HCT116 (cell line): ENCODE data around the gene MYLK2. TPM values are rescaled to one million over a fixed set of nuclear protein-coding genes. Genes with fewer than 3 reads are reported as not detected.

Experiments used
- ATAC-seq: fragments of 200-7000 bp; cut with Tn5 transposase; 2 replicates; pipeline ENCODE4 v1.9.1; 2020; ENCODE audit warnings: mild to moderate bottlenecking, moderate library complexity
- BruUV-seq: library from RNA; stranded (reverse); fragments of 400-500 nt; replicated peaks from 2 replicates; lab custom pipeline; 2021; lab: Mats Ljungman, UMichigan
- CTCF ChIA-PET: fragments of 300-600 bp; sonication (Branson Sonifier 250); formaldehyde crosslinking; loops from one replicate; lab custom pipeline; 2021; ENCODE audit warnings: antibody characterized with exemption; lab: Charles Lee
- POLR2A ChIA-PET: fragments of 300-600, 350-600 bp; sonication (Branson Sonifier 250); formaldehyde crosslinking; loops from one replicate; lab custom pipeline; 2021; ENCODE audit warnings: antibody characterized with exemption; lab: Charles Lee
- RAD21 ChIA-PET, 2 experiments: fragments of 300-600 bp; sonication (Branson Sonifier 250); formaldehyde crosslinking; loops; one replicate each; lab custom pipeline; 2023; ENCODE audit warnings: low total read pairs in 2 of 2; ENCODE audit not compliant: uncharacterized antibody in 2 of 2, unreplicated experiment in 2 of 2, low non-redundant PET in 1 of 2; lab: Charles Lee
- DNase-seq: peaks from one replicate; pipeline ENCODE4 v3.0.0-alpha.2; 2010; ENCODE audit warnings: low read depth, low spot score
- H2AFZ ChIP-seq: fragments of 200-600 bp; shearing (Covaris generic), sonication (generic); 2 replicates; pipeline ENCODE4 v1.6.1; 2017; ENCODE audit warnings: low read depth, mixed run types, mixed read lengths, antibody characterized with exemption, low read length; ENCODE audit not compliant: poor library complexity, severe bottlenecking
- H3K27ac ChIP-seq: 2 replicates; pipeline ENCODE4 v1.5.1; 2012; ENCODE audit warnings: low read depth, low read length
- H3K27me3 ChIP-seq: fragments of 200-600 bp; sonication (generic); 2 replicates; pipeline ENCODE4 v1.6.1; 2016; ENCODE audit warnings: mixed run types, low read length, mixed read lengths; ENCODE audit not compliant: insufficient read depth
- H3K36me3 ChIP-seq, 2 experiments: fragments of 200-500 bp in 1 of 2; fragments of 200-600 bp in 1 of 2; sonication (Bioruptor generic) in 1 of 2; sonication (generic) in 1 of 2; 2 replicates each; pipeline versions ENCODE4 v1.5.1 to v1.6.1; 2014 to 2016; ENCODE audit warnings: low read length in 2 of 2, inconsistent platforms in 1 of 2, mixed read lengths in 1 of 2, mixed run types in 1 of 2; ENCODE audit not compliant: insufficient read depth in 2 of 2, control insufficient read depth in 1 of 2
- H3K4me1 ChIP-seq, 2 experiments: fragments of 200-600 bp in 1 of 2; sonication (generic) in 1 of 2; 2 replicates each; pipeline versions ENCODE4 v1.5.1 to v1.6.1; 2012 to 2017; ENCODE audit warnings: low read length in 2 of 2, inconsistent platforms in 1 of 2, mild to moderate bottlenecking in 1 of 2, mixed read lengths in 1 of 2, mixed run types in 1 of 2, moderate library complexity in 1 of 2; ENCODE audit not compliant: insufficient read depth in 2 of 2, control insufficient read depth in 1 of 2
- H3K4me2 ChIP-seq: fragments of 200-600 bp; sonication (generic); 2 replicates; pipeline ENCODE4 v1.6.1; 2017; ENCODE audit warnings: mixed run types, low read length, mixed read lengths
- H3K4me3 ChIP-seq, 2 experiments: fragments of 200-600 bp in 1 of 2; sonication (generic) in 1 of 2; replicated peaks in 1 of 2; 2 replicates each; pipeline ENCODE4 v1.5.1; 2011 to 2016; ENCODE audit warnings: low read length in 2 of 2, control low read depth in 1 of 2, low read depth in 1 of 2, mild to moderate bottlenecking in 1 of 2, mixed read lengths in 1 of 2, mixed run types in 1 of 2
- H3K79me2 ChIP-seq: fragments of 200-600 bp; sonication (generic); 2 replicates; pipeline ENCODE4 v1.6.1; 2017; ENCODE audit warnings: mild to moderate bottlenecking, mixed run types, low read length, moderate library complexity, mixed read lengths; ENCODE audit not compliant: insufficient read depth
- H3K9ac ChIP-seq: fragments of 200-600 bp; sonication (generic); 2 replicates; pipeline ENCODE4 v1.6.1; 2016; ENCODE audit warnings: low read length, mixed read lengths
- H3K9me2 ChIP-seq: fragments of 200-600 bp; sonication (generic), shearing (Covaris generic); 2 replicates; pipeline ENCODE4 v1.6.1; 2017; ENCODE audit warnings: mixed run types, mild to moderate bottlenecking, moderate library complexity; ENCODE audit not compliant: insufficient read depth
- H3K9me3 ChIP-seq, 2 experiments: fragments of 200-500 bp in 1 of 2; fragments of 200-600 bp in 1 of 2; sonication (Bioruptor generic) in 1 of 2; sonication (generic) in 1 of 2; 2 replicates each; pipeline ENCODE4 v1.6.1; 2014 to 2017; ENCODE audit warnings: low read length in 2 of 2, mixed read lengths in 2 of 2, inconsistent platforms in 1 of 2, low read depth in 1 of 2, mild to moderate bottlenecking in 1 of 2, mixed run types in 1 of 2, moderate library complexity in 1 of 2; ENCODE audit not compliant: control insufficient read depth in 1 of 2, insufficient read depth in 1 of 2
- H4K20me1 ChIP-seq: fragments of 200-600 bp; sonication (generic), shearing (Covaris generic); 2 replicates; pipeline ENCODE4 v1.6.1; 2017; ENCODE audit warnings: mixed run types, mild to moderate bottlenecking, moderate library complexity; ENCODE audit not compliant: insufficient read depth
- CBX3 ChIP-seq: IDR thresholded peaks from 2 replicates; pipeline ENCODE4 v1.6.1; 2012; ENCODE audit warnings: low read depth
- CEBPB ChIP-seq: IDR thresholded peaks from 2 replicates; pipeline ENCODE4 v1.6.1; 2012; ENCODE audit warnings: low read depth
- ELF1 ChIP-seq: IDR thresholded peaks from 2 replicates; pipeline ENCODE4 v1.6.1; 2012; ENCODE audit warnings: low read depth, borderline replicate concordance
- EZH2 ChIP-seq: fragments of 200-600 bp; sonication (generic); IDR thresholded peaks from 2 replicates; pipeline ENCODE4 v1.6.1; 2017; ENCODE audit warnings: antibody characterized with exemption, mixed run types
- FOSL1 ChIP-seq: IDR thresholded peaks from 2 replicates; pipeline ENCODE4 v1.6.1; 2012; ENCODE audit warnings: low read depth
- JUND ChIP-seq: IDR thresholded peaks from 2 replicates; pipeline ENCODE4 v1.6.1; 2012
- POLR2A ChIP-seq: IDR thresholded peaks from 2 replicates; pipeline ENCODE4 v1.7.0; 2011; ENCODE audit warnings: borderline replicate concordance; ENCODE audit not compliant: insufficient read depth, insufficient read length; ENCODE audit errors: extremely low read depth
- POLR2AphosphoS5 ChIP-seq: IDR thresholded peaks from 2 replicates; pipeline ENCODE4 v1.6.1; 2011; ENCODE audit warnings: mild to moderate bottlenecking, low read depth, low read length, moderate library complexity
- RAD21 ChIP-seq: IDR thresholded peaks from 2 replicates; pipeline ENCODE4 v1.6.1; 2012; ENCODE audit warnings: low read depth, mild to moderate bottlenecking
- SIN3A ChIP-seq: IDR thresholded peaks from 2 replicates; pipeline ENCODE4 v1.6.1; 2012; ENCODE audit warnings: low read depth
- YY1 ChIP-seq: IDR thresholded peaks from 2 replicates; pipeline ENCODE4 v1.6.1; 2011; ENCODE audit warnings: low read length, low read depth, moderate library complexity, mild to moderate bottlenecking; ENCODE audit not compliant: insufficient replicate concordance; ENCODE audit errors: extremely low read depth
- ZFX ChIP-seq: fragments of 450-650 bp; IDR thresholded peaks from 2 replicates; pipeline ENCODE4 v1.6.1; 2017
- intact Hi-C: fragments of 100-400 bp; cut with micrococcal nuclease; formaldehyde crosslinking; loops from 2 replicates; pipeline ENCODE4 v1.10.0; 2022
- total RNA-seq: library from RNA; stranded (reverse); gene quantifications from one replicate; pipeline ENCODE4 v1.2.1, GENCODE V29; 2021; ENCODE audit not compliant: unreplicated experiment
- TF ChIP-seq, protein P1 (sequence below): IDR thresholded peaks from 2 replicates; pipeline ENCODE4 v1.6.1; 2012
- TF ChIP-seq, protein P2 (sequence below), 3 experiments: fragments of 200-600 bp in 1 of 3; sonication (generic) in 1 of 3; IDR thresholded peaks in 2 of 3; conservative IDR thresholded peaks in 1 of 3; 2 replicates each; pipeline ENCODE4 v1.5.1; 2012 to 2017; ENCODE audit warnings: low read depth in 2 of 3, low read length in 2 of 3, antibody characterized with exemption in 1 of 3, borderline replicate concordance in 1 of 3, control low read depth in 1 of 3, mild to moderate bottlenecking in 1 of 3, mixed read lengths in 1 of 3, mixed run types in 1 of 3, moderate library complexity in 1 of 3; ENCODE audit not compliant: insufficient read depth in 1 of 3

Gene MYLK2
- total RNA-seq, 1 experiment from 2014 or later = 0.34 TPM

DNA sequence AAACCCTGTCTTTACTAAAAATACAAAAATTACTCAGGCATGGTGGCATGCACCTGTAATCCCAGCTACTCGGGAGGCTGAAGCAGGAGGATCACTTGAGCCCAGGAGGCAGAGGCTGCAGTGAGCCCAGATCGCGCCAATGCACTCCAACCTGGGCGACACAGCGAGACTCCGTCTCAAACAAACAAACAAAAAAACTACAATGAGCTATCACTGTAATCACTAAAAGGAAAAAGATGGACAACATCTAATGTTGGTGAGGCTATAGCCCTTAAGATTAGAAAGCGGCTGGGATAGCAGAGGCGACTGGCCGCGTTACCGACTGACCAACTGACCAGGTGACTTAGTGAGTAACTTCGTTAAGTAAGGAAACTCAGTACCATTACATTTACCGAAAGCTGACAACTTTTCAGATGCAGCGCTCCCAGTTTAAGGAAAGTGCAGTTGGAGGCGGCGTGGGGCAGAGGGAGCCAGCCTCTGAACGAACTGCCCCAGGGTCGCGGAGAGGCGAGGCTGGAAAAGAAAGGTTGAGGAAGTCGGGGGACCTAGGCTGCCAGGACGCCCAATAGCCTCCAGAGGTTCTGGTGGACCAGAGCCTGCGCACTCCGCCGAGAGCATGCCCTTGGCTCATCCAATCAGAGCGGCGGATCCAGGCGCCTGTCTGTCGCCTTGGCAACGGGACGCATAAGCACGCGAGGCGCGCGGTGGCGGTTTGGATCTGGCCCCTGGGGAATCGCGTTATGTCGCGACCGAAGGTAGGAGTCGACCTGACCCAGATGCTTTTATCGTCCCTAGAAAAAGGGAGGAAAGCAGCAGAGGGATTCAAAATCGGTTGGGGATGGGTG is 60.2 kb downstream of the MYLK2 start:
- Histone ChIP-seq H4K20me1 (no peaks in the 10 kb centered on the region), H3K27me3 (no peaks in the 10 kb centered on the region), H3K36me3 (no peaks in the 10 kb centered on the region), H3K9me3 (no peaks in the 10 kb centered on the region), H3K9me2 (no peaks in the 10 kb centered on the region), H3K27ac (no peak overlapping the region), H2AFZ (peak overlapping the region; percentile 42), H3K4me2 (peak overlapping the region; percentile 70), H3K9ac (peak overlapping the region; percentile 33), H3K4me3 (peak overlapping the region; percentile 40 to 50), H3K4me1 (peaks cover 4 to 11% of the 10 kb centered on the region in 2 experiments; a peak in 3 of 4 replicates), H3K79me2 (no peaks in the 10 kb centered on the region)
- intact Hi-C loops = no loop called here
- BruUV-seq = TSS peak; percentile 69
- ChIA-PET RAD21 (interaction anchor here in 1 of 2 experiments (0.6 kb wide), 1 partner anchor 245 kb away, joined by 4 read pairs; no protein-coding TSS in a partner anchor), POLR2A (interaction anchor here (0.6 kb wide), 1 partner anchor 73 kb away, joined by 3 read pairs; the partner anchor contains the start of gene PDRG1), CTCF (interaction anchor here (1.6 kb wide), 1 partner anchor 27 kb away, joined by 4 read pairs; no protein-coding TSS in a partner anchor)
- ATAC-seq (peak; percentile 98), DNase-seq (peak; percentile 89)
- TF ChIP-seq RAD21 (no peak), EZH2 (no peak), POLR2A (peak; percentile 33), FOSL1 (no peak), CEBPB (no peak), CBX3 (no peak), POLR2AphosphoS5 (peak; percentile 37; the same call in 1 of the 2 replicates)
- TF ChIP-seq, protein P1, sequence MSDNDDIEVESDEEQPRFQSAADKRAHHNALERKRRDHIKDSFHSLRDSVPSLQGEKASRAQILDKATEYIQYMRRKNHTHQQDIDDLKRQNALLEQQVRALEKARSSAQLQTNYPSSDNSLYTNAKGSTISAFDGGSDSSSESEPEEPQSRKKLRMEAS = no peak; the same call in 1 of the 2 replicates

DNA sequence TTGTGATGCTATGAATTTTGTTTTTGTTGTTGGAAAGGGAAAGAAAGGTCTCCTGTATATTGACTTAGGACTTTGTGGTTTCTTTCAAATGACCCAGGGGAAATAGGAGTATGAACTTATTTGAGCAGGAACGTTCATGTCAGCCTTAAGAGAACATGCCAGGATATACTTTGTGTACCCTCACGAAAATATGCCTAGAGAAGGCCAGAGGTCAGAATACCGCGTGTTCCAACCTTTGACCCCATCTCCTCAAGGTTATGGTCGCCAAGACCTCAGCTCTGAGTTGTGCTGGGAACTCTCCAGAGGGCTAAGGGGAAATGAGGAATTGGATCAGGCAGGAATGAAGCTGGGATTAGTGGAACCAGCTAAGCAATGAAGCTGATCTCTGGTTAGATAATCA is 62.8 kb downstream of the MYLK2 start:
- no TSS peak for BruUV-seq
- Histone ChIP-seq H3K27ac (no peak overlapping the region), H3K27me3 (no peaks in the 10 kb centered on the region), H3K4me2 (no peak overlapping the region), H2AFZ (no peak overlapping the region), H3K9me3 (no peaks in the 10 kb centered on the region), H3K9ac (no peak overlapping the region), H3K4me3 (no peak overlapping the region), H3K9me2 (no peaks in the 10 kb centered on the region), H3K36me3 (no peaks in the 10 kb centered on the region), H3K79me2 (no peaks in the 10 kb centered on the region), H3K4me1 (peaks cover 4 to 11% of the 10 kb centered on the region in 2 experiments; a peak in 3 of 4 replicates), H4K20me1 (no peaks in the 10 kb centered on the region)
- ChIA-PET CTCF (no interaction called here), RAD21 (no interaction called here), POLR2A (no interaction called here)
- ATAC-seq = no peak
- TF ChIP-seq YY1 (no peak), JUND (no peak), CEBPB (no peak), ELF1 (no peak), SIN3A (no peak), ZFX (no peak), FOSL1 (no peak)
- TF ChIP-seq, protein P1 = no peak
- TF ChIP-seq, protein P2, sequence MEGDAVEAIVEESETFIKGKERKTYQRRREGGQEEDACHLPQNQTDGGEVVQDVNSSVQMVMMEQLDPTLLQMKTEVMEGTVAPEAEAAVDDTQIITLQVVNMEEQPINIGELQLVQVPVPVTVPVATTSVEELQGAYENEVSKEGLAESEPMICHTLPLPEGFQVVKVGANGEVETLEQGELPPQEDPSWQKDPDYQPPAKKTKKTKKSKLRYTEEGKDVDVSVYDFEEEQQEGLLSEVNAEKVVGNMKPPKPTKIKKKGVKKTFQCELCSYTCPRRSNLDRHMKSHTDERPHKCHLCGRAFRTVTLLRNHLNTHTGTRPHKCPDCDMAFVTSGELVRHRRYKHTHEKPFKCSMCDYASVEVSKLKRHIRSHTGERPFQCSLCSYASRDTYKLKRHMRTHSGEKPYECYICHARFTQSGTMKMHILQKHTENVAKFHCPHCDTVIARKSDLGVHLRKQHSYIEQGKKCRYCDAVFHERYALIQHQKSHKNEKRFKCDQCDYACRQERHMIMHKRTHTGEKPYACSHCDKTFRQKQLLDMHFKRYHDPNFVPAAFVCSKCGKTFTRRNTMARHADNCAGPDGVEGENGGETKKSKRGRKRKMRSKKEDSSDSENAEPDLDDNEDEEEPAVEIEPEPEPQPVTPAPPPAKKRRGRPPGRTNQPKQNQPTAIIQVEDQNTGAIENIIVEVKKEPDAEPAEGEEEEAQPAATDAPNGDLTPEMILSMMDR (IDR thresholded peaks at IDR 0.05 in 2 of 3, conservative IDR thresholded peaks at IDR 0.05 in 1 of 3; ENCODE audit: borderline replicate concordance in 1 of 3, insufficient read depth in 1 of 3, low read depth in 2 of 3, low read length in 2 of 3) = no peak
- no peak for DNase-seq
- intact Hi-C loops = no loop called here
